ENCODE measurements around the gene UGT1A6. TPM values are rescaled to one million over a fixed set of nuclear protein-coding genes. Genes with fewer than 3 reads are reported as not detected.

Gene UGT1A6
- total RNA-seq, 1 experiment from 2014 or later = not detected

- TF ChIP-seq CTCF (IDR thresholded peaks at IDR 0.05) (no peak), MLX (CRISPR knock-in tag; IDR thresholded peaks at IDR 0.05) (no peak), ETV6 (CRISPR knock-in tag; IDR thresholded peaks at IDR 0.05) (no peak)
Measured at GRCh38 chr2:233663911-233664310, 28.8 kb upstream of the UGT1A6 start (continued).

- H3K4me1 Mint-ChIP-seq = no peaks in the 10 kb centered on the region
- H3K9me3 Mint-ChIP-seq = peaks cover 28% of the 10 kb centered on the region
- H3K27ac Mint-ChIP-seq = no peak overlapping the region
- ATAC-seq (no peak), DNase-seq (ENCODE audit: low spot score) (no peak)
- H3K4me3 Mint-ChIP-seq = no peak overlapping the region
- POLR2A ChIA-PET = no interaction called here
- H3K36me3 Mint-ChIP-seq = no peaks in the 10 kb centered on the region
- no peaks in the 10 kb centered on the region; the same call in 1 of the 2 replicates for H3K27me3 Mint-ChIP-seq (ENCODE audit: low read depth)
- CTCF ChIA-PET = no interaction called here
- TF ChIP-seq ZNF121 (CRISPR knock-in tag; IDR thresholded peaks at IDR 0.05) = no peak
- no peak for TF ChIP-seq STAT6 (CRISPR knock-in tag; conservative IDR thresholded peaks at IDR 0.05; ENCODE audit: low read depth)
- TF ChIP-seq E2F5 (CRISPR knock-in tag; IDR thresholded peaks at IDR 0.05) = no peak
- no peak for TF ChIP-seq FOXP1 (CRISPR knock-in tag; IDR thresholded peaks at IDR 0.05; ENCODE audit: borderline replicate concordance)
- no peak for TF ChIP-seq ESRRA (CRISPR knock-in tag; IDR thresholded peaks at IDR 0.05; ENCODE audit: borderline replicate concordance)
- TF ChIP-seq ZNF425 (CRISPR knock-in tag; conservative IDR thresholded peaks at IDR 0.05) = no peak
- TF ChIP-seq FOXP4 (CRISPR knock-in tag; IDR thresholded peaks at IDR 0.05) = no peak
- TF ChIP-seq ZNF281 (CRISPR knock-in tag; IDR thresholded peaks at IDR 0.05) = no peak
- no peak for TF ChIP-seq HMGXB4 (CRISPR knock-in tag; IDR thresholded peaks at IDR 0.05)
- TF ChIP-seq NR1H2 (CRISPR knock-in tag; IDR thresholded peaks at IDR 0.05) = no peak
- no peak for TF ChIP-seq MAX (CRISPR knock-in tag; IDR thresholded peaks at IDR 0.05)
- no peak for TF ChIP-seq NFYB (CRISPR knock-in tag; conservative IDR thresholded peaks at IDR 0.05; ENCODE audit: low read depth)
- TF ChIP-seq CDX4 (CRISPR knock-in tag; IDR thresholded peaks at IDR 0.05; ENCODE audit: borderline replicate concordance) = no peak
- no peak for TF ChIP-seq ZMAT4 (CRISPR knock-in tag; IDR thresholded peaks at IDR 0.05)
- no peak for TF ChIP-seq NR2C2 (CRISPR knock-in tag; IDR thresholded peaks at IDR 0.05)
Measured at GRCh38 chr2:233668605-233669260, 24.0 kb upstream of the UGT1A6 start.
